ENCODE results near the gene RCSD1. TPM values are rescaled to one million over a fixed set of nuclear protein-coding genes. Genes with fewer than 3 reads are reported as not detected.

RCSD1 gene
- total and polyA plus RNA-seq, 2 donors (not counting 3 experiments of a cell fraction or from before 2014, with no cell fraction given), result 0.08 to 1.00 TPM

GRCh38 chr1:167644551-167644950 lies 14.5 kb downstream of the RCSD1 start:
- Histone ChIP-seq H3K9ac (replicated peaks; ENCODE audit: extremely low read depth, insufficient read depth, low read length) (no peak overlapping the region), H2AFZ (ENCODE audit: low read depth, low read length) (no peak overlapping the region), H3K9me3 (replicated peaks; ENCODE audit: control insufficient read depth, insufficient read depth, low read length) (no peaks in the 10 kb centered on the region), H4K20me1 (replicated peaks; ENCODE audit: control insufficient read depth, extremely low read depth, insufficient read depth, low read length) (no peaks in the 10 kb centered on the region), H3K9me1 (replicated peaks; ENCODE audit: control insufficient read depth, extremely low read depth, insufficient read depth, low read length) (no peaks in the 10 kb centered on the region), H3K36me3 (ENCODE audit: control insufficient read depth in 2 of 2, extremely low read depth in 1 of 2, insufficient read depth in 2 of 2, low read length in 2 of 2) (no peaks in the 10 kb centered on the region), H3K4me2 (ENCODE audit: insufficient read depth, low read length) (no peak overlapping the region), H3K79me2 (ENCODE audit: control insufficient read depth, insufficient read depth, low read length) (no peaks in the 10 kb centered on the region), H3K27me3 (ENCODE audit: control insufficient read depth in 2 of 2, insufficient read depth in 2 of 2, low read length in 2 of 2) (no peaks in the 10 kb centered on the region), H3K4me3 (replicated peaks in 1 of 3; ENCODE audit: insufficient read depth in 1 of 3, low read depth in 1 of 3, low read length in 3 of 3) (no peak overlapping the region), H3K4me1 (ENCODE audit: control insufficient read depth, extremely low read depth, insufficient read depth, low read length) (no peaks in the 10 kb centered on the region), H3K27ac (ENCODE audit: insufficient read depth, low read depth, low read length) (no peak overlapping the region)
- CTCF ChIA-PET, result no interaction called here
- FAIRE-seq, result no peak
- no TSS peak for BruUV-seq (replicated peaks)
- POLR2A ChIA-PET, result no interaction called here
- intact Hi-C loops (cut with micrococcal nuclease), result no loop called here
- TF ChIP-seq POLR2A (IDR thresholded peaks at IDR 0.05; ENCODE audit: low read depth, low read length), result no peak
- no peak for TF ChIP-seq MYC (IDR thresholded peaks at IDR 0.05; ENCODE audit: low read depth, low read length)
- no peak for TF ChIP-seq MAX (IDR thresholded peaks at IDR 0.05; ENCODE audit: insufficient read depth, insufficient read length)
- no peak for TF ChIP-seq POLR2AphosphoS5 (IDR thresholded peaks at IDR 0.05; ENCODE audit: insufficient read depth, low read depth, low read length)
- dilution Hi-C loops (cut with MboI; ENCODE audit: extremely low pct_ligation_motif_present, low sequenced_read_pairs), result no loop called here
- DNase-seq (ENCODE audit: low read depth, low spot score), result no peak

GRCh38 chr1:167645140-167645541 lies 15.1 kb downstream of the RCSD1 start:
- TF ChIP-seq MAX (IDR thresholded peaks at IDR 0.05; ENCODE audit: insufficient read depth, insufficient read length), result no peak
- no peak for TF ChIP-seq MYC (IDR thresholded peaks at IDR 0.05; ENCODE audit: low read depth, low read length)
- TF ChIP-seq CTCF (IDR thresholded peaks at IDR 0.05; ENCODE audit: extremely low read depth in 1 of 2, insufficient read depth in 1 of 2, low read depth in 1 of 2, low read length in 2 of 2), result no peak
- TF ChIP-seq FOS (IDR thresholded peaks at IDR 0.05; ENCODE audit: borderline replicate concordance, insufficient read depth, low read length), result no peak
- TF ChIP-seq POLR2A (IDR thresholded peaks at IDR 0.05; ENCODE audit: low read depth, low read length), result no peak
- Histone ChIP-seq H3K4me2 (ENCODE audit: insufficient read depth, low read length) (no peak overlapping the region), H3K27me3 (ENCODE audit: control insufficient read depth in 2 of 2, insufficient read depth in 2 of 2, low read length in 2 of 2) (no peaks in the 10 kb centered on the region), H2AFZ (ENCODE audit: low read depth, low read length) (no peak overlapping the region), H3K9ac (replicated peaks; ENCODE audit: extremely low read depth, insufficient read depth, low read length) (no peak overlapping the region), H3K9me3 (replicated peaks; ENCODE audit: control insufficient read depth, insufficient read depth, low read length) (no peaks in the 10 kb centered on the region), H3K4me1 (ENCODE audit: control insufficient read depth, extremely low read depth, insufficient read depth, low read length) (no peaks in the 10 kb centered on the region), H3K9me1 (replicated peaks; ENCODE audit: control insufficient read depth, extremely low read depth, insufficient read depth, low read length) (no peaks in the 10 kb centered on the region), H3K36me3 (ENCODE audit: control insufficient read depth in 2 of 2, extremely low read depth in 1 of 2, insufficient read depth in 2 of 2, low read length in 2 of 2) (no peaks in the 10 kb centered on the region), H3K4me3 (replicated peaks in 1 of 3; ENCODE audit: insufficient read depth in 1 of 3, low read depth in 1 of 3, low read length in 3 of 3) (no peak overlapping the region), H4K20me1 (replicated peaks; ENCODE audit: control insufficient read depth, extremely low read depth, insufficient read depth, low read length) (no peaks in the 10 kb centered on the region), H3K27ac (ENCODE audit: insufficient read depth, low read depth, low read length) (no peak overlapping the region), H3K79me2 (ENCODE audit: control insufficient read depth, insufficient read depth, low read length) (no peaks in the 10 kb centered on the region)
- peak; percentile 38 for DNase-seq (ENCODE audit: low read depth, low spot score)
- dilution Hi-C loops (cut with MboI; ENCODE audit: extremely low pct_ligation_motif_present, low sequenced_read_pairs), result no loop called here
- no TSS peak for BruUV-seq (replicated peaks)
- FAIRE-seq, result no peak
- POLR2A ChIA-PET, result no interaction called here
- CTCF ChIA-PET, result no interaction called here
- intact Hi-C loops (cut with micrococcal nuclease), result no loop called here
